GM12878 (cell line): Measurements from ENCODE around the gene PAOX.

Source experiments
- CREM ChIP-seq: IDR thresholded peaks from 2 replicates; pipeline ENCODE4 v1.6.1; 2014; ENCODE audit warnings: antibody characterized with exemption, low read depth
- CTCF ChIP-seq, 3 experiments: IDR thresholded peaks in 2 of 3; conservative IDR thresholded peaks in 1 of 3; 2 replicates each; pipeline ENCODE4 v1.5.1; 2011; ENCODE audit warnings: low read depth in 3 of 3, low read length in 3 of 3, mild to moderate bottlenecking in 3 of 3, control low read depth in 2 of 3, moderate library complexity in 2 of 3, inconsistent platforms in 1 of 3, mixed read lengths in 1 of 3; ENCODE audit not compliant: control insufficient read depth in 2 of 3, insufficient read depth in 1 of 3; ENCODE audit errors: extremely low read depth in 1 of 3
- GABPA ChIP-seq: IDR thresholded peaks from 2 replicates; pipeline ENCODE4 v1.6.1; 2014; ENCODE audit warnings: antibody characterized with exemption, low read depth, mild to moderate bottlenecking, inconsistent platforms
- NFYB ChIP-seq: IDR thresholded peaks from 2 replicates; pipeline ENCODE4 v1.6.1; 2011; ENCODE audit warnings: low read depth, mild to moderate bottlenecking, low read length, improper control_type of control experiment, moderate library complexity; ENCODE audit not compliant: insufficient read depth
- POLR2A ChIP-seq: IDR thresholded peaks from 2 replicates; pipeline ENCODE4 v1.6.1; 2011; ENCODE audit warnings: low read depth, mild to moderate bottlenecking, low read length
- POLR2AphosphoS5 ChIP-seq: IDR thresholded peaks from 2 replicates; pipeline ENCODE4 v1.6.1; 2011; ENCODE audit warnings: mild to moderate bottlenecking, low read length, inconsistent platforms
- PRDM15 ChIP-seq: fragments of 450-650 bp; formaldehyde crosslinking; IDR thresholded peaks from 2 replicates; pipeline ENCODE4 v1.4.0; 2020; ENCODE audit warnings: mild to moderate bottlenecking, moderate library complexity
- RAD21 ChIP-seq: IDR thresholded peaks from 2 replicates; pipeline ENCODE4 v1.6.1; 2011; ENCODE audit warnings: mild to moderate bottlenecking, low read depth, low read length, moderate library complexity; ENCODE audit not compliant: insufficient read depth
- REST ChIP-seq: IDR thresholded peaks from 2 replicates; pipeline ENCODE4 v1.6.1; 2012; ENCODE audit warnings: mild to moderate bottlenecking, low read depth, low read length
- SREBF2 ChIP-seq: IDR thresholded peaks from 2 replicates; pipeline ENCODE4 v1.6.1; 2012; ENCODE audit warnings: mild to moderate bottlenecking, low read length
- SUPT20H ChIP-seq: IDR thresholded peaks from 2 replicates; pipeline ENCODE4 v1.6.1; 2011; ENCODE audit warnings: low read depth, mild to moderate bottlenecking, low read length, moderate library complexity, borderline replicate concordance; ENCODE audit not compliant: control insufficient read depth
- TBL1XR1 ChIP-seq: IDR thresholded peaks from 2 replicates; pipeline ENCODE4 v1.6.1; 2012; ENCODE audit warnings: low read depth, low read length, improper control_type of control experiment
- TCF12 ChIP-seq: IDR thresholded peaks from 2 replicates; pipeline ENCODE4 v1.6.1; 2011; ENCODE audit warnings: low read depth, mild to moderate bottlenecking, low read length

- TF ChIP-seq SUPT20H (no peak), TBL1XR1 (no peak), TCF12 (no peak), RAD21 (no peak), REST (no peak), NFYB (no peak), GABPA (no peak), CTCF (IDR thresholded peaks at IDR 0.05 in 2 of 3, conservative IDR thresholded peaks at IDR 0.05 in 1 of 3; ENCODE audit: control insufficient read depth in 2 of 3, extremely low read depth in 1 of 3, insufficient read depth in 1 of 3, low read depth in 3 of 3, low read length in 3 of 3) (no peak), CREM (no peak), PRDM15 (CRISPR knock-in tag) (no peak), POLR2A (no peak), SREBF2 (no peak), POLR2AphosphoS5 (no peak)
Measured at GRCh38 chr10:133368153-133368552, 10.9 kb upstream of the PAOX start.
